ENCODE measurements around the gene GRK6. TPM values are rescaled to one million over a fixed set of nuclear protein-coding genes. Genes with fewer than 3 reads are reported as not detected.

The GRK6 gene
- total RNA-seq, 1 experiment from 2014 or later = 37.7 TPM

DNA sequence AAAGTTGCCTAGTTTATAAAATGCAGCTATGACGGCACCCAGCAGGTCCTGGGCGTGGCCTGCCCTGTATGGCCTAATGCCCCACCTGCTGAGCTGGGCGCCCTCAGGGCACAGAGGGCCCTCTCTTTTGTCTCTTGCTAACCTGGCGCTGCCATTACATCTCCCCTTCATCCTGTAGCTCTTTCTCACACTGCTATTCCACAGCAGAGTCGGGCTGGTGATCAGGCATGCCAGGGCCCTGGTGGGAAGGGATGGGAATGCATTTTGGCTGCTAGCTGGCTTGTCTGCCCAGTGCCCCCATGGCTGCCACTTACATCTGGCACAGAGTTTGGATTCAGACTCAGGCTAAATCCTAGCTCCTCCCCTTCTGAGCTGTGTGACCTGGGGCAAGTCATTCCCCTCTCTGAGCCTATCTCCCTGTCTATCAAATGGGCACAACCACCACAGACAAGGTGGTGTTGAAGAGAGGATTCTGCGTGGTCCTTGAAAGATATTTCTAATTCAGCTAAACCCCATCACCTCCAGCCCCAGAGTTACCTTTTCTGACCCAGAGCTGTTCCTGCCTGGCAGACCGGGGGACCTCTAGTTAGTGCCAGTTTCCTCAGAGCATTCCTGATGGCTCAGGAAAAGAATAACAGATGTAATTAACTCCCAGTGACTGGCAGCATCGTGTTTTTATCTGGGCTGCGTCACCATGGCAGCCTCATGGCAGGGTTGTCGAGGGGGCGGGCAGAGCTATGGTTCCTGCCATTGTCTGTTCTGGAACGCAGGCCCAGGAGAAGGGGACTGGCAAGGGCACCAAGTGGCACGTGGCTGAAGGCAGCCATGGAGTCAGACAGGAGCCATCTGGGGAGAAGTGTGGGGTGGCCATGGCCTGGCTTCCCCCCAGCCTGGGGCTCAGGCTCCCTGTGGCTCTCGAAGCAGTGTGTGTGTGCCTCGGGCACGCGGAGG lies 26.5 kb downstream of the GRK6 start:
- DNase-seq (ENCODE audit: low spot score) = no peak

DNA sequence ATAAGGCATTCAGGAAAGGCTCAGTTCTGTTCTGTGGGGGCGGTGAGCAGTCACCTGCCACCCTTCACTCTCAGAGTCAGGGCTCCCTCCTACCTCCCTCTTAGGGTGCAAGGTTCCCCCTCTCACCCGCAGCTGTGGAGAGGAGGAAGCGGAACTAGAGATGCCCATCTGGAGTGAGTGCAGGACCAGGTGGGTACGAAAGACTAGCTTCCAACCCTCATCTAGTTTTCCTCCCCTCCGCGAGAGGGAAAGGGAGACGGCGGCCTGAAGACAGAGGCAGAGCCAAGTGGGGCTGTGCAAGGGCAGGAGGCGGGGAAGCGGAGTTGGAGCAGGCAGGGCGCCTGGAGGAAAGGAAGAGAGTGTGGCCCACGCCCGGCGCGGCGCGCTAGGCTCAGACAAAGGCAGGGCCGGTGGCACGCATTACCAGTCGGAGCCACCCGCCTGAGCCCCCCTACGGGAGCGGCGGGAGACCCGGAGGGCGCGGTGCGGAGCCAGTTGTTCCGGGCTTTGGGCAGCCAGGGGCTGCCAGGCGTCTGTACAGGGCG lies 27.4 kb downstream of the GRK6 start:
- DNase-seq (ENCODE audit: low spot score) = no peak

DNA sequence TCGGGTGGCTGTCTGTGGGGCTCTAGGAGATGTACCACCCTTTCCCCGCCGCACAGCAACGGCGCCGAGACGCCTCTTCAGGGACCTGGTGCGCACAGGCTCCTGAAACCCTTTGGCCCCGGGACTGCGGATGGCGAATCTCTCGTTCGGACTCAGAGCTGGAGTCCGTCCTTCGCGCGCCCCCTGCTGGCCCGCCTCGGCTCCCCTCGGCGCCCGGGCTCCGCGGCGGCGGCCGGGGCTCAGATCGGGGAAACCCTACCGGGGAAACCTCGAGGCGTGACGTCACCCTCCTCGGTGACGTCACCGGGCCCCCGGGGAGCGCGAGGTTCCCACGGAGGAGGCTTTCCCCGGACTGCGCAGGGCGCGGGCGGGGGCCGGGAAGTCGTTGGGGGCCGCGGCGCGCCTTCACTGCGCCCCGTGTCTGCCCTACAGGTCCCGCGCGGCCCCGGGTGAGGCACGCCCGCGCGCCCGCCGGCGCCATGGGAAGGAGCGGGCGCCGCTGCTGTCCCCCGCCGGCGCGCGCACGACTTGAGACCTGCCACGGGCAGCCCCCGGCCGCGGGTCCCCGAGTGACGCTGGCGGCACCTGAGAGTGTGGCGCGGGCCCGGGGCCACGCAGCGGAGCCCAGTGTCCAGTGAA lies 28.0 kb downstream of the GRK6 start:
- DNase-seq (ENCODE audit: low spot score) = peak; percentile 82

DNA sequence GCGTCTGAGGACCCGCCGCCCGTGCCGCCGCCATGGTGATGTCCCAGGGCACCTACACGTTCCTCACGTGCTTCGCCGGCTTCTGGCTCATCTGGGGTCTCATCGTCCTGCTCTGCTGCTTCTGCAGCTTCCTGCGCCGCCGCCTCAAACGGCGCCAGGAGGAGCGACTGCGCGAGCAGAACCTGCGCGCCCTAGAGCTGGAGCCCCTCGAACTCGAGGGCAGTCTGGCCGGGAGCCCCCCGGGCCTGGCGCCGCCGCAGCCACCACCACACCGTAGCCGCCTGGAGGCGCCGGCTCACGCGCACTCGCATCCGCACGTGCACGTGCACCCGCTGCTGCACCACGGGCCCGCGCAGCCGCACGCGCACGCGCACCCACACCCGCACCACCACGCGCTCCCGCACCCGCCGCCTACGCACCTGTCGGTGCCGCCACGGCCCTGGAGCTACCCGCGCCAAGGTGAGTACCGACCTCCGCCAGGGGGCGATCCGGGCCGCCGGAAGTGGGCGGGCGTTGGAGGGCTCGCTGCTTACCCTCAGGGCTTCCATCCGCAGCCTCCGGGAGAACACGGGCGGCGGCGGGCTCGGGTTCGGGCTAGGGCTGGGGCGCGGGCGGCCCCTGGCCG lies 28.7 kb downstream of the GRK6 start:
- DNase-seq (ENCODE audit: low spot score) = no peak

DNA sequence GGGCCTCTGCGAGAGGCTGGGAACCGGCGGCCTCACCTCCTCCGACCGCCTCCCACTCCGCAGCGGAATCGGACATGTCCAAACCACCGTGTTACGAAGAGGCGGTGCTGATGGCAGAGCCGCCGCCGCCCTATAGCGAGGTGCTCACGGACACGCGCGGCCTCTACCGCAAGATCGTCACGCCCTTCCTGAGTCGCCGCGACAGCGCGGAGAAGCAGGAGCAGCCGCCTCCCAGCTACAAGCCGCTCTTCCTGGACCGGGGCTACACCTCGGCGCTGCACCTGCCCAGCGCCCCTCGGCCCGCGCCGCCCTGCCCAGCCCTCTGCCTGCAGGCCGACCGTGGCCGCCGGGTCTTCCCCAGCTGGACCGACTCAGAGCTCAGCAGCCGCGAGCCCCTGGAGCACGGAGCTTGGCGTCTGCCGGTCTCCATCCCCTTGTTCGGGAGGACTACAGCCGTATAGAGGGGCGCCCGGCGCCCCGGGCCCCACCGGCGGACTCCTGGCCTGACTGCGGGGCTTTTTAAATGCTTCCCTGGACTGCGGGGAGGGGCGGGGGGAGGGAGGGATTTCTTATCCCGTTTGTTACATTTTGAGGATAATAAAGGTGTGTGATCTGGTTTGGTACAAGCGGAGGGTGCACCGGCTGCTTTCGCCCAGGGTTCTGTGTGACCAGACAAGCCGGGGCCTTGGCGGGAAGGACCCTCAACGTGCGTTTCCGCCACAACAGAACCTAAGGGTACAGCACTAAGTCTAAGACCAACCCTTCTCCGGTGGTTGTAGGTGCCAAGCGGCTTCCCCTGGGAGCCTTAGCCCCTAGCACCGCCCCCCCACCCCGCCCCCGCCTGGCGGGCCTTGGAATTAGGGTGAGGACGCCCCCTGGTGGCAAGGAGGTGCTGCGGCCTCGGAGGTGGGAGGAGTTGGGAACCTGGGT lies 29.4 kb downstream of the GRK6 start:
- DNase-seq (ENCODE audit: low spot score) = peak; percentile 86

DNA sequence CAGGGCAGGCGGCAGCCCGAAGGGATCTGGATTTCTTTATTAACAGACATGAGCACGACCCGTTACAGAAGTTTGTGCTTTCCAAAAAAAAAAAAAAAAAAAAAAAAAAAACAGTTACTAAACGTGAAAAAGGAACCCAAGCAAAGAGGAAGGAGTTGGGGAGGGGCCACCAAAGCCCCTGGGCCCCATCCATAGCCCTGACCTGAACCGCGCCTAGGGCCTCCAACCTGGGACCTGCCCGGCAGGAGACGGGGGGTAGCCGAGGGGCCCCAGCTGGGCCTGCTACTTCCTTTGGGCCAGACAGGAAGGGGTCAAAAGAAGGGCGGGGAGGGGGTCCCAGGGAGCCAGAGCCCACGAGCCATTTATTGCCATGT lies 30.1 kb downstream of the GRK6 start:
- no peak for DNase-seq (ENCODE audit: low spot score)

DNA sequence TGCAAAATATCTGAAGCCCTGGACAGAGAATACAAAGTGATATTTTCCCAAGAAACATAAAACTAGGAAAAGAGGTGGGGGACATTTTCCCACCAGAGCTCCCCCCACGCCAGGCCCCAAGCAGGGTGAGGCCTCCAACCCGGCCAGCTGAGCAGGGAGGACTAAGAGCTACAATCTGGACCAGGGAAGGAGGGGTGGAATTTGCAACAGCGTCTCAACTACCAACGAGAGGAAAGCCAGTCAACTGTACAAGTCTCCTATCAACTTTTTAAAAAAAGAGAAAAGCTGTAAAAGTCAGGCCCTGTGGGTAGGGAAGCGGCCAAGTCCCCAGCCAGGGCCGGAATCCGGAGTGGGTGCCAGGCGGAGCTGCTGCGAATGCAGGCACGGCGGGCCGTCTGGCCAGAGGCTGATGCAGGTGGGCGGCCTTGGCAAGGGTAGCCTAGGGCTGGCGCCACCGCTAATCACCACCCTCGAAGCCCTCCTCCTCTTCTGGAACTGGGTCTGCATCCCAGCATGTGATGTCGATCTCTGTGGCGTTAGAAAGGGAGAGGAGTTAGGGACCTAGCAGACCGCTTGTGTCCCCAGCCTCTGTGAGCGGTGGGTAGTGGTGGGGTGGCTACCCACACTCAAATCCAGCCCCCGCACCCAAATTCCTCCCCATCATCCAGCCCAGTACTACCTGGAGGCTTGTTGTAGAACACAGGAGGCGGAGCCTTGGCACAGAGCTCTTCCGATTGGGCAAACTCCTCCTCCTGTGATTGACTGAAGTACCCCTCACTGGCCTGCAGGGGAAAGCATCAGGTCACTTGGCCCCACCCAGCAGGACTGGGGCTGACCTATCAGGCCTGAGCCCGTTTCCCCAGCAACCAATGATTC lies 30.7 kb downstream of the GRK6 start:
- DNase-seq (ENCODE audit: low spot score) = peak; percentile 99

DNA sequence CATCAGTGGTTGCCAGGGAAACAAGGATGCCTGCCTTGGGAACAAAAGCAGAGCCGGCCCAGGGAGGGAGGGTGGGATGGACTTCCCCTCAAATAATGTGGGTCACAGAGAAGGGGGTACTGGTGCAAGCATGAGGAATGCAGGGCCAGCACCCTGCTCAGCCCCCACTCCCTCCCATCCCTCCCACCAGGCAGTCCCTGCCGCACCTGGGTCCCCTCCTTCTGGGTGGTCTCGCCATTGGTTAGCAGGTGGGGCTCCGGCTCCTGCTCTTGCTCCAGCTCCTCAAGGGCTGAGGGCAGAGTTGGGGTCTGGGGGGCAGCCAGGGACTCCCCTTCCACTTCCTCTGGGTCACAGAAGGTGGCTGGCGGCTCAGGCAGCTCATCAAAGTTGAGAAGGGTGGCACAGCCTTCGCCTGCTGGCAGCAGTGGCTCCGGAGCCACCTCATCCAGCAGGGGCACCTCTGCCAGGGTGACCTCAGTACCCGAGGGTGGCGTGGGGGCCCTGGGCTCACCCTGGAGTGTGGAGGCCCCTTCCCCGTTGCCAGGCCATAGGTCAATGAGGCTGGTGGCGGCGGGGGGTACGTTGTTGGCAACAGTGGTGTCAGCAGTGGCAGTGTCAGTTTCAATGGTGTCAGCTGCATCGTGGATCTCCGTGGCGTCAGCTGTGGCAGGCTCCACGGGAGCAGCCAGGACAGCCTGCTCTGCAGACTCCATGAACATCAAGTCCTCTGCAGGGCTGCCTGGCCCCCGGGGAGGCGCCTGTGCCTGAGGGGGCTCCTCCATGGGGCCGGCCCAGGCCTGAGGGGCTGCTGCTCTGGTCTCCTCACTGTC lies 31.6 kb downstream of the GRK6 start:
- no peak for DNase-seq (ENCODE audit: low spot score)

DNA sequence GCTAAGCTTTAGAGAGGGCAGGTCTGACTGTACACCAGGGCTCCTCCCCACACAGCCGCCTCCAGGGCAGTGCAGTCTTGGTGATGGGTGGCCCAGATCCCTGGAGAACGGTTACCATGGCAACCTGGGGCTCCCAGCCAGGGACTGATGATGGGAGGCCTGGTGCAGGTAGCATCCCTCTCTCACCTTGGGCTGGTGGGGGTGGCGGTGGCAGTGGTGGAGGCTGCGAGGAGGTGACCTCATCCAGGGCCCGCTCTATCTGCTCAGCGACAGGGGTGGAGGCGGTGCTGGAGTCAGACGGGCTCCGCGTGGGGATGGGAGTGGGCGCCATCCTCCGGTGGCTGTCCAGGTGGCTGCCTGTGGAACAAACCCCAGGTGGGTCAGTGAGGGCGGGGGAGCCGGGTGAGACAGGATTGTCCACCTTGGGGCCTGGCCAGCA lies 32.5 kb downstream of the GRK6 start:
- no peak for DNase-seq (ENCODE audit: low spot score)

DNA sequence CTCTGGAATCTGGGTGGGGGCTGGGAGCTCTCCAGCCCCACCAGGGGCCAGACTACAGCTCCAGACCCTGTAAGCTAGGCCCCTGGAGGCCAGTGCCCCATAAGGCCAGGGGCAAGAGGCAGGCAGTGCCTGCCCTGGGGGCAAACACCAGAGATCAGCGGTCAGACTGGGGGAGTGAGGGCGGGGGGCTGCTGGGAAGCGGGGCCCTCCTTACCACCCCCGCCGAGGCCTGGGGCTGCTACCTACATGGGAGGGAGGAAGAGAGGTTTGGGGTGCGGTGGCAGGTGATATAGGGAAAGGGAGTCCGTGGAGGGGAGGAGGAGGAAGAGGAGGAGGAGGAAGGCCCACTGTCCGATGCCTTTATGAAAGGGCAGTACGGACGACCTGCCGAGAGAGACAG lies 32.9 kb downstream of the GRK6 start:
- no peak for DNase-seq (ENCODE audit: low spot score)

DNA sequence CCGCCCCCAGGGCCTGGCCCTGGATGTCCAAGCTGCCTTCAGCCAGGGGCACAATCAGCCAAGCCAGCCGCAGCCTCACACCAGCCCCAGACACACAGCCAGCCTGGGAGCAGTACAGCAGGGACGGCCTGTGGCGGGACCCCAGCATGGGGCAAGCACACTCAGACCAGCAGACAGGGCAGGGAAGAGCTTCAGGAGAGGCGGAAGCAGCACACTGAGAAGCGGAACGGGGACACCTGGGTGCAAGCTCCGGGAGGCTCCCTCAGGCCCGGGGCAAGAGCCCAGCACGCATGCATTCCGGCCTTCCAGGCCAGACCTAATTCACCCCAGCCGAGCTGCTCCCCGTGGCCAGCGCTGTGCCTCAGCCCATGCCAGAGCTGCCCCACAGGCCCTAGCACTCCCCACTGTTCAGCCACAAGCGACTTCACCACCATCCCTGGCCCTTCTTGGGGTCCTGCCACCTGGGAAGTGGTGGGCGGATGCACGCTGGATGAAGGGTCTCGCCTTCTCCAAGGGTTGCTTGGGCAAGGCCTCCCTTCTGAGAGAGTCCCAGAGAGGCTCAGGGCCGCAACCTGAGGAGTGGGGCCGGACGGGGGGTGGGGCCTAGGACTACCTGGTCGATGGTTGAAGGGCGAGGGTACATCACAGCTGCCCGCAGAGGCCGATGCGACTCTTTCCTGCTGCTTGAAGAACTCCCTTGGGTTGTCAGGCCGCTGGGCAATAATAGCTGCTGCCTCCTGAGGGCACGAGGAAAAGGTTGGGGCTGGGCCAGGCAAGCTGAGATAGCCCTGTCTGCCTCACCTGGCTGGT lies 33.5 kb downstream of the GRK6 start:
- no peak for DNase-seq (ENCODE audit: low spot score)

DNA sequence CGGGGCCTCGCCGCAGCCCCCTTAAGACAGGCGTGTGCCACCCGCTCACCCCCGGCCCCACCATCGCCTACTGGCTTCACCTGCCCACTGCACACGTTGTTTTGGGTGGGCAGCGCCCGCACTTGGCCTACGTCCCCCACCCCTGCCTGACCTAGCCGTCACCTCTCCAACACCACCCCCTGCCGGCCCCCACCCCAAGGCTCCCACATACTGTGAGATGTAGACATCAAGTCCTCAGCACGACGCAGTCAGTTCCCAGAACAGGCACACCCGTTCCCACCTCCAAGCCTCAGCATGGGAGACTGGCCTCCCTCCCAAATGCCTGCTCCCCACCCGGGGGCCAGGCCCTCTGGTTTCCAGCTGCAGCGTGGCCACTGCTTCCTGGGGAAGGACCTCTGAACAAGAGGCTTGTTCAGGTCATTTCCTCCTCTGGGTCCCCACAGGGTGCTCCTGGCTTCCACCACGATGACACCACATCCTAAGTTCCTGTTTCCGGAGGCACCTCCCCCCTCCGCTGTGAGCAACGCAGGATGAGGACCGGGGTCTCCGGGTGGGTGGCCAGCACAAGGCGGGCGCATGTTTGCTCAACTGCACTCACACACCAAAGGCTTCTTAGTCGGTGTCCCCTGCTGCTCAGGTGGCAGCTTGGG lies 35.7 kb downstream of the GRK6 start:
- DNase-seq (ENCODE audit: low spot score) = no peak

DNA sequence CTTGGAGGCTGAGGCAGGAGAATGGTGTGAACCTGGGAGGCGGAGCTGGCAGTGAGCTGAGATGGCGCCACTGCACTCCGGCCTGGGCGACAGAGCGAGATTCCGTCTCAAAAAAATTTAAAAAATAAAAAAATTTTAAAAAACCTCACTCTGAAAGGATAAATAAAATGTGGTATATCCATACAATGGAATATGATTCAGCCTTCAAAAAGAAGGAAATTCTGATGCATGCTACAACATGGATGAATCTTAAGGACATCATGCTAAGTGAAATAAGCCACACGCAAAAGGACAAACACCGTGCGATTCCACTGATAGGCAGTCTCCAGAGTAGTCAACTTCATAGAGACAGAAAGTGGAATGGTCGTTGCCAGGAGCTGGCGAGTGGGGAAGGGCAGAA lies 38.6 kb downstream of the GRK6 start:
- no peak for DNase-seq (ENCODE audit: low spot score)

DNA sequence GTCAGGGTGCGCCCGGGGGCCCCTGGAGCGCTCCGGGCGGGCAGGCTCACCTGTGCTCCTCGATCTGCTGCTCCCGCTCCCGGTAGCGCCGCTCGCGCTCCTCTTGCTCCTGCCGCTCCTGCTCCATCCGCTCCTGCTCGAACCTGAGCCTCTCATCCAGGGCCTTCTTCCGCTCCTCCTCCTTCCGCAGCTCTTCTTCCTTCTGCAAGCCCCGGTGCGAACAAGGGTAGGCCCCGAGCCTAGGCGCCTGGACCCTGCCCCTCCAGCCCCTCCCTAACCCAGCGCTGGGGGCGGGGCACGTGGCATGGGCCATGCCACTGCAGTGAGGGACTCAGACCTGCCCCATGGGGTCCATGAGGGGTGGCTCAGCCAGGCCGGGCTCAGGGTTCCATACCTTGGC lies 40.4 kb downstream of the GRK6 start:
- DNase-seq (ENCODE audit: low spot score) = no peak

DNA sequence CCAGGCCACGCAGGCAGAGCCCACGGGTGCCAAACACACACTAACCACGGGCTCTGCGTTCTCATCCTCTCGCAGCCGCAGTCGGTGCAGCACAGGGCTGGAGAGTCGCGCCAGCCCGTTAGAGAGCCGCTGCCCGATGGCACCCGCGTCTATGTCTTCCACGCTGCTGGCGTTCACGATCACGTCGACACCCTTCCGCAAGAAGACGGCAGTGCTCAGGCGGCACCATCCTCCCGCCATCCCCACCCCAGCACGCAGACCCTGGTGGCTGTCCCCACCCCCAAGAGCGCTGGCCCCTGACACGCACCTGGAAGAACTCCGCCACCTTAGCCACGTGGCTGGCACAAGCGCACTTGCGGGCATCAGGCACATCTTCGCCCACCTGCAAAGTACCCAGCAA lies 41.0 kb downstream of the GRK6 start:
- DNase-seq (ENCODE audit: low spot score) = no peak

DNA sequence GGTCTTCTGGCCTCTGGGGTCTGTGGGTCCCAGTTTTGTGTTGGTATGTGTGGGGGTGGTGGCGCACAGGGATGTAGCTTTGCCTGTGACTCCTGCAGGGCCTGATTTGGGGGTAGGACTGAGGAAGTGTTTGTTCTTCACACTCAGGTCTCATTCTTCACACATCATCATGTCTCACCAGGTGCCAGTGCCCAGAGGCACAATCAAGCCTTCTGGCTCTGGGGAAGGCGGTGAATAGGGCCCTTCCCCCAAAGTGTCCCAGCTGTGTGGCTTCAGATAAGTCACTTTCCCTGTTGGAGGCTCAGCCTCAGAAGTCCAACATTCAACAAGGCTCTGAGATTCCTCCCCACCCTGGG lies 41.8 kb downstream of the GRK6 start:
- no peak for DNase-seq (ENCODE audit: low spot score)

DNA sequence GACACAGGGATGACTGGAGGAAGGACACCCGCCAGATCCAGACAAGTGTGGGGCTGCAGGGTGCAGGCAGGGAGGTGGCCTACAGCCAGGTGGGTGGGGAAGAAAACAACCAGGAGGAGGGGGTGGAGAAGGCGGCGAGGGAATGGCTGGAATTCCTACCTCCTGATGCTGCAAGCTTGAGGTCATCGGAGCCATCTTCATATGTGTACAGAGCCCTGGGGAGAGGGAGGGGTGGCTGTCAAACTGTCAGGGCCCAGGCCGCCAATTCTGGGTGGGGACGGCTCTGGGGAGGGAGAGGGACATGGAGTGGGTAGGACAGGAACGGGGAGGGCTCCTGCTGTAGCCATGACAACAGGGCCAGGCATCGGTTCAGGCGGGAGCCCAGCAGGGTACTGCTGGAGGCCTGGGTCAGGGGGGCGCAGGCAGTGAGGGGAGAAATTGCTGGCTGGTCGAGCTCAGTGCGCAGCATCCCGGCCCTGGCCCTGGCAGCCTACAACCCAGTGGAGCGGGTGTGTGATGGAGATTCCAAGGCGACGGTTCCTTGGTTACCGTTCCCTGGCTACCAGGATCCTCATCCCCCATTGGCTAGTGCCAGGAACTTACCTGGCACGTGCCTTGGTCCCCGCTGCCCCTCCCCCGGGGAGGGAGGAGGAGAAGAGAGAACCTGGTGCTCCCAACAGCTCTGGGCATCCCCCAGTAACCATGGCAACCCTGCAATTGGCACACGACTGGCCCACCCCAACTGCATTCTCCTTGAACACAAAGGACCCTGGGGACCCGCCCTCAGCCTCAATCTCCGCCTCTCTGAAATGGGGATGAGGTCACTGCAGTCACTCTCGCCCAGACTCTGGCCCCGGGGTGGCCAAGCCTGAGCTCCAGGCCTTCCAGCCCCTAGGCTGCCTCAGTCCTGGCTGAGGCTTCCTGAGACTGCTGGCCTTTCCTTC lies 42.5 kb downstream of the GRK6 start:
- no peak for DNase-seq (ENCODE audit: low spot score)

All from H4 (cell line).